Tibial nerve (tissue), 4 donors: ENCODE measurements around the gene AQP2. TPM values are rescaled to one million over a fixed set of nuclear protein-coding genes. Genes with fewer than 3 reads are reported as not detected.

ENCODE experiments used
- DNase-seq, 2 donors: peaks; one replicate each; pipeline ENCODE4 v3.0.0-alpha.2; 2019; ENCODE audit warnings: low spot score in 2 of 2
- H3K27ac ChIP-seq, 4 donors: fragments of 200-600 bp; sonication (generic) in 3 of 4; one replicate each; pipeline ENCODE4 v1.5.1; 2017 to 2019; ENCODE audit warnings: mild to moderate bottlenecking in 1 of 4
- H3K27me3 ChIP-seq, 2 donors: fragments of 200-600 bp; sonication (generic) in 1 of 2; one replicate each; pipeline versions ENCODE4 v1.5.1 to v1.6.0; 2017 to 2019
- H3K36me3 ChIP-seq, 3 donors: fragments of 200-600 bp; sonication (generic); one replicate each; pipeline ENCODE4 v1.5.1; 2018 to 2019
- H3K4me1 ChIP-seq, 4 donors: fragments of 200-600 bp; sonication (generic) in 3 of 4; one replicate each; pipeline ENCODE4 v1.5.1; 2017 to 2019
- H3K4me3 ChIP-seq, 4 donors: fragments of 200-600 bp; sonication (generic) in 3 of 4; one replicate each; pipeline ENCODE4 v1.5.1; 2017 to 2019; ENCODE audit warnings: mild to moderate bottlenecking in 1 of 4, moderate library complexity in 1 of 4
- H3K9me3 ChIP-seq, 4 donors: fragments of 200-600 bp; sonication (generic) in 3 of 4; one replicate each; pipeline ENCODE4 v1.5.1; 2017 to 2019
- EP300 ChIP-seq, 2 donors: sonication (generic); formaldehyde crosslinking; IDR thresholded peaks; one replicate each; pipeline ENCODE4 v1.6.1; 2017; ENCODE audit warnings: antibody characterized with exemption in 2 of 2, mild to moderate bottlenecking in 1 of 2
- POLR2A ChIP-seq, 2 donors: fragments of 450-650 bp; IDR thresholded peaks; one replicate each; pipeline ENCODE4 v1.6.1; 2017; ENCODE audit warnings: antibody characterized with exemption in 2 of 2, mild to moderate bottlenecking in 2 of 2, moderate library complexity in 2 of 2
- WGBS, 2 donors: methylation state at CpG; one replicate each; pipeline ENCODE4 v1.1.5; 2018; 5-methylcytosine and 5-hydroxymethylcytosine counted together
- total RNA-seq, 4 donors: library from RNA; depleted of rRNA; stranded (reverse); fragments of >200 nt; gene quantifications; one replicate each; pipeline ENCODE4 v1.1.0, GENCODE V29; 2016
- TF ChIP-seq, protein P1 (sequence below), 5 experiments: fragments of 200-600 bp in 3 of 5; fragments of 450-650 bp in 2 of 5; sonication (generic) in 3 of 5; IDR thresholded peaks; one replicate each; pipeline ENCODE4 v1.5.1; 2016 to 2019; ENCODE audit warnings: antibody characterized with exemption in 5 of 5, mild to moderate bottlenecking in 3 of 5, moderate library complexity in 2 of 5

Gene AQP2
- total RNA-seq, 4 donors from 2014 or later: not detected

DNA sequence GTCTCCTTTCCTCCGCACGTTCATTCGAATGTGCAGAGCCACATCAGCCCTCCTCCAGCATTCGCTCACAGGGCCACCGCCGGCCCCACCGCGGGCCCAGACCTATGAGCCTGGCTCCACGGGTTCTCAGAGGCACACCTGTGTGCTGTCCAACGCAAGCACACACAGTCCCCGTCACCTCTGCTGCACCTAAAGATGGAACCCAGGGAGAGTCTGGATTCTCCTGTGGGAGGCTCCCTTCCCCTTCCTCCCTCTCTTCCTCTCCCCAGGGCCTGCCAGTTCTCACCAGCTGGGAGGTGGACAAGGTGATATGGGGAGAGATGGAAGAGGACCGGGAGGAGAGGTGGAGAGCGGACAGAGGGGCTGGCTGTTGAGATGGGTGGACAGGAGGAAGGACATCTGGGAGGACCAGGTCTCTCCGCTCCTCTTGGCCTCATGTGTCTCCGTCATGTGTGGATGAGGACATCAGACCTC is 17.3 kb downstream of the AQP2 start:
- DNase-seq: no peak
- 44 to 56% methylated on average over 9 to 15 of the region's 15 CpGs for WGBS, 2 donors
- Histone ChIP-seq H3K4me3 (peak overlapping the region in 3 of 4 donors; percentile 5 to 36 (median 22)), H3K27ac (peak overlapping the region in 1 of 4 donors; percentile 51), H3K4me1 (peaks cover 0 to 45% (median 18%) of the 10 kb centered on the region in 4 donors), H3K27me3 (peaks cover 0 to 6% of the 10 kb centered on the region in 2 donors), H3K36me3 (no peaks in the 10 kb centered on the region), H3K9me3 (no peaks in the 10 kb centered on the region)
- TF ChIP-seq POLR2A (IDR thresholded peaks at IDR 0.05): no peak

DNA sequence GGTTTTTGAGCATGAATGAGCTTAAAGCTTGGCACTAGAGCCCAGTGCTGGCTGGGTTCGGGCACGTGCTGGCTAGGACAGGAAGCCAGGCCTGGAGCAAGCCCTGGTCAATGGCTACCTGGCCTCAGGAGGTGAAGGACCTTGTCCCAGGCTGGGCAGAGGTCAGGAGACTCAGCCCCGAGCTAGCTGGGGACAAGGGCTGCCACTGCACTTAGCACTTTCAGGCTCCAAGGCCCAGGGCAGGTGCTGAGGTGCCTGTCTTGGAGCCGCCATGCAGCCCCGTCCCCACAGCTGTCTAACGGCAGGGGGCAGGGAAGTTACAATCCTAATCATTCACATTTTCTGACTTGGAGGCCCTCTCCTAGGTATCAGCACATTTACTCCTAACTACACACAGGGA is 17.9 kb downstream of the AQP2 start:
- 72 to 76% methylated on average over 6 of the region's 6 CpGs for WGBS, 2 donors
- Histone ChIP-seq H3K36me3 (no peaks in the 10 kb centered on the region), H3K4me1 (peaks cover 0 to 47% (median 18%) of the 10 kb centered on the region in 4 donors), H3K9me3 (no peaks in the 10 kb centered on the region), H3K4me3 (no peak overlapping the region), H3K27ac (peak overlapping the region in 2 of 4 donors; percentile 46 to 51), H3K27me3 (peaks cover 0 to 6% of the 10 kb centered on the region in 2 donors)
- TF ChIP-seq, protein P1, sequence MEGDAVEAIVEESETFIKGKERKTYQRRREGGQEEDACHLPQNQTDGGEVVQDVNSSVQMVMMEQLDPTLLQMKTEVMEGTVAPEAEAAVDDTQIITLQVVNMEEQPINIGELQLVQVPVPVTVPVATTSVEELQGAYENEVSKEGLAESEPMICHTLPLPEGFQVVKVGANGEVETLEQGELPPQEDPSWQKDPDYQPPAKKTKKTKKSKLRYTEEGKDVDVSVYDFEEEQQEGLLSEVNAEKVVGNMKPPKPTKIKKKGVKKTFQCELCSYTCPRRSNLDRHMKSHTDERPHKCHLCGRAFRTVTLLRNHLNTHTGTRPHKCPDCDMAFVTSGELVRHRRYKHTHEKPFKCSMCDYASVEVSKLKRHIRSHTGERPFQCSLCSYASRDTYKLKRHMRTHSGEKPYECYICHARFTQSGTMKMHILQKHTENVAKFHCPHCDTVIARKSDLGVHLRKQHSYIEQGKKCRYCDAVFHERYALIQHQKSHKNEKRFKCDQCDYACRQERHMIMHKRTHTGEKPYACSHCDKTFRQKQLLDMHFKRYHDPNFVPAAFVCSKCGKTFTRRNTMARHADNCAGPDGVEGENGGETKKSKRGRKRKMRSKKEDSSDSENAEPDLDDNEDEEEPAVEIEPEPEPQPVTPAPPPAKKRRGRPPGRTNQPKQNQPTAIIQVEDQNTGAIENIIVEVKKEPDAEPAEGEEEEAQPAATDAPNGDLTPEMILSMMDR (IDR thresholded peaks at IDR 0.05): no peak
- no peak for TF ChIP-seq POLR2A (IDR thresholded peaks at IDR 0.05)
- TF ChIP-seq EP300 (IDR thresholded peaks at IDR 0.05): no peak
- DNase-seq: no peak

DNA sequence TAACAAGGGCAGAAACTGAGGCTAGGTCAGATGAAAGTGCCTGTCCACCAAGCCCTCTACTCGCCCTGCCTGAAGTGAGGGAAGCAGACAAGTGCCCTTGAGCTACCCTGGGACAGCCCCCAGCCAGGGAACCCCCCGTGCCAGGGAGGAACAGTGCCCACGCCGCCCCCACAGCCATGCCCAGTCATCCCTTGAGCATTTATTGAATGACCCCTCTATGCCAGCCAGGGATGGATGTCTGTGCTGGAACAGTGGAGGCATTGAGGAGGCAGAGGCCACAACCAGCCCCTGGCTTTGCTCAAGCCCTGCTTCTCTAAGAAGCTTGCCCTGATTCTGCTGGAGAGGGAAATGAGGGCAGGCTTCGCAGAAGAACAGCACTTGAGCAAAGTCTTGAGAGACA is 18.5 kb downstream of the AQP2 start:
- Histone ChIP-seq H3K9me3 (no peaks in the 10 kb centered on the region), H3K4me1 (peaks cover 0 to 48% (median 19%) of the 10 kb centered on the region in 4 donors), H3K4me3 (no peak overlapping the region), H3K27me3 (peaks cover 0 to 6% of the 10 kb centered on the region in 2 donors), H3K27ac (peak overlapping the region in 2 of 4 donors; percentile 47 to 51), H3K36me3 (no peaks in the 10 kb centered on the region)
- no peak for DNase-seq
- no peak for TF ChIP-seq POLR2A (IDR thresholded peaks at IDR 0.05)
- TF ChIP-seq EP300 (IDR thresholded peaks at IDR 0.05): peak in 1 of 2 donors; percentile 38
- 51 to 68% methylated on average over 2 to 3 of the region's 5 CpGs for WGBS, 2 donors

DNA sequence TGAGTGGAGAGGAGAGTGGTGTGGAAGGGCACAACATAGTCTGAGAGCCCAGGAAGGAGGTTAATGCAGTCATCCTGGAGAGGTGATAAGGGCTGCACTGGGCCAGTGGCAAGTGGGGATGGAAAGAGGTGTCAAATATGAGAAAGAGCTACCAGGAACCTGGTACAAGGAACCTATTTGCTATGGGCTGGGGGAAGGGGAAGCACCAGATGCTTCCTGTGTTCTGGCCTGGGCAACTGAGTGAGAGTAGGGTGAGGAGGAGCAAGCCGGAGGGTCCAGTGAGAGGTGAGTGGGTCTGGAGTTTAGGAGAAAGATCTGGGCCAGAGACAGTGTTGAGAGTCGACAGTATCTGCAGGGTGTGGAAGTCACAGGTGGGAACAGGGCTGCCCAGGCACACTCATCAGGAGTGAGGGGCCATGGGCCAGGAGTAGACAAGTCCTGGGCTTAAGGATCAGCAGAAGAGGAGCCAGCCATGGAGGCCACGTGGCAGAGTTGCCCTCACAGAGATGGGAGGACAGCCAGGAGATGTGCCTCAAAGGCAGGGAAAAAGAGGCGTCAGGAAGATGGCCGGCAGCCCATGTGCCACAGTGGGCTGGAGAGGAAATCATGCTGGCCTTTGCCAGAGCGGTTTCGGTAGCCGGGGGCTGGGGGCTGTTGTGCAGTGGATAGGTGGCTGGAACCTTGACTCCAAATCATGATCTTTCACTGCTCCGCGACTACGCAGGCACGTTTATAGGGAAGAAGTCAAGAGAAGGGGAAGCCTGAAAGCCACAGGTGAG is 19.3 kb downstream of the AQP2 start:
- WGBS, 2 donors: 71 to 78% methylated on average over 12 of the region's 12 CpGs
- Histone ChIP-seq H3K27me3 (peaks cover 0 to 6% of the 10 kb centered on the region in 2 donors), H3K36me3 (no peaks in the 10 kb centered on the region), H3K4me3 (no peak overlapping the region), H3K27ac (peak overlapping the region in 2 of 4 donors; percentile 47 to 51), H3K9me3 (no peaks in the 10 kb centered on the region), H3K4me1 (peaks cover 0 to 55% (median 22%) of the 10 kb centered on the region in 4 donors)
- TF ChIP-seq, protein P1 (IDR thresholded peaks at IDR 0.05): no peak
- TF ChIP-seq POLR2A (IDR thresholded peaks at IDR 0.05) (no peak), EP300 (IDR thresholded peaks at IDR 0.05) (no peak)
- no peak for DNase-seq

DNA sequence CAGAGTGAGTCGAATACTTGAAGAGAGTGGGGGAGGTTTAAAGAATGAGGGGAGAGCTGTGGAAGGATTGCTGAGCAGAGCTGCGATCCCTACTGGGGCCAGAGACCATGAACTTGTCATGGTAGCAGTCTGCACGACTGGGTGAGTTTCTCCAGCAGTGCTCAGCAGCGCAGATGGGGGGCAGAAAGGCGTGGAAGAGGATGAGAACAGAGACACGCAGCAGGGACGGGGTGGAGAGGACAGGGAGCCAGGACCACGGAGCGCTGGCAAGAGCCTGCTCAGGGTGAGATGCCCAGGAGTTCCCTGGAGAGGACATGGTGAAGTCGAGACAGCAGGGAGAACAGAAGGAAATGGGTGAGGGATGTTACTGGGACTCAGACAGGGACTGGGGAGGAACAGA is 20.1 kb downstream of the AQP2 start:
- Histone ChIP-seq H3K27ac (no peak overlapping the region), H3K4me3 (no peak overlapping the region), H3K4me1 (peaks cover 0 to 55% (median 22%) of the 10 kb centered on the region in 4 donors), H3K27me3 (peaks cover 0 to 6% of the 10 kb centered on the region in 2 donors), H3K36me3 (no peaks in the 10 kb centered on the region), H3K9me3 (no peaks in the 10 kb centered on the region)
- no peak for DNase-seq
- TF ChIP-seq POLR2A (IDR thresholded peaks at IDR 0.05) (no peak), EP300 (IDR thresholded peaks at IDR 0.05) (no peak)
- TF ChIP-seq, protein P1 (IDR thresholded peaks at IDR 0.05): no peak
- WGBS, 2 donors: 60 to 65% methylated on average over 10 of the region's 10 CpGs

DNA sequence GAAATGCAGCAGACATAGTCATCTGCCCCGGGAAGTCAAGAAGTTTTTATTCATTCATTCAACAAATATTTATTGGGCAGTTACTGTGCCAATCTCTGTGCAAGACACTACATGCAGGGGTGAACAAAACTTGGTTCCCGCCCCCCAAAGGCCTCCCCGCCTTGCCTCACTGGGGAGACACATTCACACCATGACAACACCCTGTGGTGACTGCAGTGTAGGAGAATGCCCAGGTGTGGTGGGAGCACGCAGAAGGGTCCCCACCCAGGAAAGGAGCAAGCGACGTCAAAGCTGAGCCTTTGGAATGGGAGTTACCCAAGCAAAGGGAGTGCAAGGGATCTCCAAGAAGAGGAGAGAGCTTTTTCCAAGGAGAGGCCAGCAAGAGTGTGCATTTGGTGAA is 20.6 kb downstream of the AQP2 start:
- Histone ChIP-seq H3K27ac (no peak overlapping the region), H3K9me3 (no peaks in the 10 kb centered on the region), H3K27me3 (peaks cover 0 to 6% of the 10 kb centered on the region in 2 donors), H3K36me3 (no peaks in the 10 kb centered on the region), H3K4me1 (peaks cover 0 to 55% (median 22%) of the 10 kb centered on the region in 4 donors), H3K4me3 (no peak overlapping the region)
- WGBS, 2 donors: 76 to 88% methylated on average over 6 of the region's 6 CpGs
- TF ChIP-seq EP300 (IDR thresholded peaks at IDR 0.05) (no peak), POLR2A (IDR thresholded peaks at IDR 0.05) (no peak)
- TF ChIP-seq, protein P1 (IDR thresholded peaks at IDR 0.05): no peak
- no peak for DNase-seq
